Choroid plexus epithelial cell (primary cell): Measurements from ENCODE around the gene ZNF133.

Experiments used
- DNase-seq: peaks from one replicate; pipeline ENCODE4 v3.0.0-alpha.2; 2010; ENCODE audit warnings: low read depth
- H3K4me3 ChIP-seq: 2 replicates; pipeline ENCODE4 v1.5.1; 2011; ENCODE audit warnings: low read depth, mild to moderate bottlenecking, control low read depth, low read length, moderate library complexity
- CTCF ChIP-seq: conservative IDR thresholded peaks from 2 replicates; pipeline ENCODE4 v1.5.1; 2011; ENCODE audit warnings: low read depth, mild to moderate bottlenecking, control low read depth, inconsistent platforms, low read length, moderate library complexity

The ZNF133 gene

GRCh38 chr20:18284805-18285533 is 3.4 kb upstream of the ZNF133 start:
- peak; percentile 19 for DNase-seq
- TF ChIP-seq CTCF = no peak
- H3K4me3 ChIP-seq = no peak overlapping the region

DNA sequence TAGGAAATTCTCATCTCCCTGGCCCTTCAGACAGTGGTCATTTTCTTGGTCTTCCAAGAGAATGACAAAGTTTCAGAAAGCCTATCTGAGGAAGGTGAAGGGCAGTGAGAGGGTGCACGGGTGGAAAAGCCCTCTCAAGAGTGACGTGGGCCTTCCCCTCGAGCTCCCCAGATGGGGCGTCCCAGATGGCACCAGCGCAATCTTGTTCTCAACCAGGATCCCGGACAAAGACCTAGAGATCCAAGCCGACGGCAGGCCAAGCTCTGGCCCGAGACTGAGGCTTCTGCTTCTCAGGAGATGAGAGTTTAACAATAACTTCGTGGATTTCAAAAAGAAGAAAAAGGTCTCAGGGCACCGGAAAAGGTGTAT is 797 bp upstream of the ZNF133 start:
- no peak for TF ChIP-seq CTCF
- DNase-seq = no peak
- peak overlapping the region; percentile 95 for H3K4me3 ChIP-seq

DNA sequence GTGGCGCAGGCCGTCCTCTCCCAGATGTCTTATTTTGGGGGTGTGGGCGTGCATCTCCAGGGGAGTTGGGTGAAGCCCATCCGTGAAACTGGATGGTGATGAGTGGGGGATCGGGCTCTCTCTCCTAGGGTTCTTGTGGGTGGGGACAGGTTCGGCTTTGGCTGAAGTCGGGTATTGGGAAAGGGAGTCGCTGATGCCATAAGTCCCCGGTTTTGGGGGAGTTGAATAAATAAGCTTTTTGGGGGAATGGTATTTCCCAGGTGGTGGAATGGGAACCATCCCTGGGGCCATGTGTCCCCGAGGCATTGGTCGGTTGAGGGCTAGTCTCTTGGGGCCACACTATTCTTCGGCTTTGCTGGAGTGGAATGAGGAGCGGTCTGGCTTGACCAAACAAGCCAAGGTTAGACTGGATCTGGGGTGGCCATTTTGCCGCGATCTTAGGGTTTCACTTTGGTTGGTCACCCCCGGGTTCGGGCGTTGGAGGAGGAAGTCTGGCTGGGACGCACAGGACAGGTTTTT is 481 bp downstream of the ZNF133 start:
- TF ChIP-seq CTCF = no peak
- H3K4me3 ChIP-seq = peak overlapping the region; percentile 95
- DNase-seq = peak; percentile 35

DNA sequence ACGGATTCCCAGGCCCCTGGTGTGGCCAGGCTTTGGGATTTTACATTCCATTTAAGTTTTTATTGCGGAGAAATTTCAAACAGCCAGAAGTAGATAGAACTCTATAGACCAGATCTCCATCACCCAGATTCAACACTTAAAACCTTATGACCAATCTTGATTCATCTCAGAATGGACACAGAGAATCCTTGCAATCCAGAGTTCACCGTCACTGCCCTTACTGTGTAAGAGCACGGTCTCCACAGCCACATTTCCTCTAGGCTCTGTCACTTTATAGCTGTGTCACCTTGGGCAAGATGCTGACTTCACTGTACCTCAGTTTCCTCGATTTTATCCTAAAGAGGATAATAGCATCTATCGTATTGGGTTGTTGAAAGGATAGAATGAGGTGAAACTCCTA is 979 bp downstream of the ZNF133 start:
- peak; percentile 8 for DNase-seq
- TF ChIP-seq CTCF = no peak
- H3K4me3 ChIP-seq = peak overlapping the region; percentile 95

DNA sequence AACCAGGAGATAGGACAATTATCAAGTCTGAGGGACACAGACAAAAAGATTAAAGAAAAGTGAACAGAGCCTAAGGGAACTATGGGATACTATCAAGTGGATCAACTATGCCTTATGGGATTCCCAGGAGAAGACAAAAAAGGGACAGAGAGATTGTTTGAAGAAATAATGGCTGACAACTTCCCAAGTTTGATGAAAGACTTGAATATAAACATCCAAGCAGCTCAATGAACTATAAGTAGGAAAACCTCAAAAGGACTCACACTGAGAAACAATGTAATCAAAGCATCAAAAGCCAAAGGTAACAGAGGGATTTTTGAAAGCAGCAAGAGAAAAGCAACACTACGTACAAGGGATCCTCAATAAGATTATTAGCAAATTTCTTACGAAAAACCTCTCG is 11.0 kb downstream of the ZNF133 start:
- H3K4me3 ChIP-seq = no peak overlapping the region
- TF ChIP-seq CTCF = no peak
- DNase-seq = no peak

DNA sequence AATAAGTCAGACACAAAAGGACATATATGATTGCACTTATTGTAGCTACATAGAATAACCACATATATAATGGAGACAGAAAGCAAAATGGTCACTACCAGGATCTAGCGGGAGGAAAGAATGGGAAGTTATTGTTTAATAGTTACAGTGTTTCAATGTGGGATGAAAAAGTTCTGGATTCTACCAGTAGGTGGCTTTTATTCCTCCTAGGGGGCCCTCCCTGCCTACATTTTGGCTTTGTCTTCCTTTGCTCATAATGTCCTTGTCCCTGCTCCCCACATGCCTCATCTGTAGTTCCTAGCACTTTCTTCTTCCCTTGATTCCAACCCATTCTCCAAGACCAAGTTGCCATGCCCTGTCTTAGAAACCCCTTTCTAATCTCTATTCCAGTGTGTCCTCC is 16.3 kb downstream of the ZNF133 start:
- TF ChIP-seq CTCF = peak; percentile 42
- DNase-seq = peak; percentile 5
- H3K4me3 ChIP-seq = no peak overlapping the region

- DNase-seq = no peak
- H3K4me3 ChIP-seq = no peak overlapping the region
- no peak for TF ChIP-seq CTCF
Observed at GRCh38 chr20:18307301-18307700, 19.0 kb downstream of the ZNF133 start.
